IMR-90 (cell line): ENCODE measurements around the gene PATL2. TPM values are rescaled to one million over a fixed set of nuclear protein-coding genes. Genes with fewer than 3 reads are reported as not detected.

Experiments used
- ATAC-seq: fragments of 200-7000 bp; cut with Tn5 transposase; 2 replicates; pipeline ENCODE4 v1.9.1; 2020; ENCODE audit warnings: low read depth, mild to moderate bottlenecking, moderate library complexity
- BruUV-seq: library from RNA; stranded (reverse); fragments of 400-500 nt; replicated peaks from 2 replicates; lab custom pipeline; 2021; lab: Mats Ljungman, UMichigan
- CTCF ChIA-PET: fragments of 300-600 bp; formaldehyde crosslinking; extraction: SDS; loops from one replicate; lab custom pipeline; 2021; ENCODE audit warnings: antibody characterized with exemption; lab: Yijun Ruan, JAX
- POLR2A ChIA-PET: fragments of 300-600 bp; sonication (Branson Sonifier 250); formaldehyde crosslinking; loops from one replicate; lab custom pipeline; 2022; ENCODE audit warnings: antibody characterized with exemption; ENCODE audit not compliant: unreplicated experiment; lab: Charles Lee
- DNase-seq: peaks from one replicate; pipeline ENCODE4 v3.0.0; 2013
- H2AFZ ChIP-seq: replicated peaks from 2 replicates; pipeline ENCODE3; 2013; ENCODE audit warnings: low read length, mild to moderate bottlenecking; ENCODE audit not compliant: poor library complexity
- H2AK5ac ChIP-seq: 2 replicates; pipeline ENCODE4 v1.6.1; 2013; ENCODE audit warnings: low read depth, low read length, inconsistent platforms
- H2AK9ac ChIP-seq: replicated peaks from 2 replicates; pipeline ENCODE3; 2013; ENCODE audit warnings: mild to moderate bottlenecking, low read depth, low read length, moderate library complexity; ENCODE audit not compliant: poor library complexity
- H2BK120ac ChIP-seq: 2 replicates; pipeline ENCODE4 v1.6.1; 2013; ENCODE audit warnings: low read depth, low read length, inconsistent platforms
- H2BK15ac ChIP-seq: 3 replicates; pipeline ENCODE4 v1.6.1; 2013; ENCODE audit warnings: low read depth, low read length, inconsistent platforms
- H2BK20ac ChIP-seq: 2 replicates; pipeline ENCODE4 v1.6.1; 2013; ENCODE audit warnings: low read depth, mild to moderate bottlenecking, inconsistent platforms, low read length, moderate library complexity
- H2BK5ac ChIP-seq: 2 replicates; pipeline ENCODE4 v1.6.1; 2013; ENCODE audit warnings: mild to moderate bottlenecking, low read depth, low read length, inconsistent platforms; ENCODE audit not compliant: poor library complexity, severe bottlenecking
- H3K14ac ChIP-seq: replicated peaks from 2 replicates; pipeline ENCODE4 v1.6.1; 2013; ENCODE audit warnings: low read depth, low read length, inconsistent platforms
- H3K18ac ChIP-seq: 2 replicates; pipeline ENCODE4 v1.6.1; 2013; ENCODE audit warnings: low read depth, low read length, control low read depth
- H3K23ac ChIP-seq: 2 replicates; pipeline ENCODE4 v1.6.1; 2013; ENCODE audit warnings: low read depth, low read length, inconsistent platforms
- H3K27ac ChIP-seq: 2 replicates; pipeline ENCODE4 v1.5.1; 2013; ENCODE audit warnings: mild to moderate bottlenecking, control low read depth, low read length; ENCODE audit not compliant: insufficient read depth
- H3K27me3 ChIP-seq: 2 replicates; pipeline ENCODE4 v1.6.1; 2013; ENCODE audit warnings: low read length; ENCODE audit not compliant: control insufficient read depth, insufficient read depth
- H3K36me3 ChIP-seq: 2 replicates; pipeline ENCODE4 v1.6.1; 2013; ENCODE audit warnings: low read length, mixed read lengths; ENCODE audit not compliant: control insufficient read depth, insufficient read depth
- H3K4ac ChIP-seq: 2 replicates; pipeline ENCODE4 v1.6.1; 2013; ENCODE audit warnings: low read depth, low read length, inconsistent platforms
- H3K4me1 ChIP-seq: 2 replicates; pipeline ENCODE4 v1.6.1; 2013; ENCODE audit warnings: low read length, mixed read lengths; ENCODE audit not compliant: control insufficient read depth, insufficient read depth
- H3K4me2 ChIP-seq: 2 replicates; pipeline ENCODE4 v1.6.1; 2013; ENCODE audit warnings: low read depth, mild to moderate bottlenecking, control low read depth, low read length, moderate library complexity
- H3K4me3 ChIP-seq: 2 replicates; pipeline ENCODE4 v1.5.1; 2013; ENCODE audit warnings: low read depth, mild to moderate bottlenecking, control low read depth, low read length, moderate library complexity; ENCODE audit not compliant: insufficient read depth
- H3K56ac ChIP-seq: 2 replicates; pipeline ENCODE4 v1.6.1; 2013; ENCODE audit warnings: low read length, inconsistent platforms; ENCODE audit not compliant: insufficient read depth; ENCODE audit errors: extremely low read depth
- H3K79me1 ChIP-seq, 2 experiments: 2 replicates each; pipeline ENCODE4 v1.6.1; 2013; ENCODE audit warnings: low read length in 2 of 2, inconsistent platforms in 1 of 2, low read depth in 1 of 2
- H3K9ac ChIP-seq: 2 replicates; pipeline ENCODE4 v1.6.1; 2013; ENCODE audit warnings: low read depth, low read length, control low read depth
- H3K9me1 ChIP-seq: 2 replicates; pipeline ENCODE4 v1.6.1; 2013; ENCODE audit warnings: low read length, inconsistent platforms; ENCODE audit not compliant: insufficient read depth
- H3K9me3 ChIP-seq: 2 replicates; pipeline ENCODE4 v1.6.1; 2013; ENCODE audit warnings: low read length; ENCODE audit not compliant: control insufficient read depth, insufficient read depth
- H4K20me1 ChIP-seq: 2 replicates; pipeline ENCODE4 v1.6.1; 2013; ENCODE audit warnings: low read length, inconsistent platforms; ENCODE audit not compliant: insufficient read depth
- H4K5ac ChIP-seq: 2 replicates; pipeline ENCODE4 v1.6.1; 2013; ENCODE audit warnings: mild to moderate bottlenecking, low read depth, low read length, control low read depth
- H4K8ac ChIP-seq, 2 experiments: 2 replicates each; pipeline ENCODE4 v1.6.1; 2013; ENCODE audit warnings: low read depth in 2 of 2, low read length in 2 of 2, control low read depth in 1 of 2, inconsistent platforms in 1 of 2
- H4K91ac ChIP-seq: 2 replicates; pipeline ENCODE4 v1.6.1; 2013; ENCODE audit warnings: low read depth, low read length, inconsistent platforms; ENCODE audit not compliant: insufficient read depth
- MAFK ChIP-seq: IDR thresholded peaks from 2 replicates; pipeline ENCODE4 v1.6.1; 2012; ENCODE audit warnings: low read depth, low read length, improper control_type of control experiment
- SMC3 ChIP-seq: fragments of 150-350 bp; IDR thresholded peaks from 2 replicates; pipeline ENCODE4 v1.6.1; 2016; ENCODE audit warnings: low read depth, mild to moderate bottlenecking, antibody characterized with exemption, low read length, moderate library complexity
- dilution Hi-C: fragments of 300-500 bp; cut with HindIII; formaldehyde crosslinking; loops from one replicate; pipeline ENCODE4 v1.14.3; 2018; ENCODE audit warnings: low sequenced_read_pairs; ENCODE audit not compliant: unreplicated experiment
- in situ Hi-C: fragments of 300-500 bp; cut with MboI; formaldehyde crosslinking; loops from 3 replicates; pipeline ENCODE4 v1.14.3; 2019; ENCODE audit warnings: low sequenced_read_pairs, inconsistent platforms, mixed read lengths
- intact Hi-C: fragments of 100-400 bp; cut with micrococcal nuclease; formaldehyde crosslinking; loops from 2 replicates; pipeline ENCODE4 v1.10.0; 2022
- polyA plus RNA-seq, 3 experiments: library from polyadenylated mRNA; depleted of rRNA; stranded (reverse); fragments of >200 nt; gene quantifications; 2 replicates each; pipeline ENCODE4 v1.2.3, GENCODE V29; 2012; ENCODE audit warnings: low replicate concordance in 1 of 3
- total RNA-seq: library from RNA; depleted of rRNA; stranded (reverse); fragments of >200 nt; gene quantifications from 2 replicates; pipeline ENCODE4 v1.2.3, GENCODE V29; 2012
- TF ChIP-seq, protein P1 (sequence below): conservative IDR thresholded peaks from 2 replicates; pipeline ENCODE4 v1.5.1; 2012; ENCODE audit warnings: mild to moderate bottlenecking, low read depth, low read length, improper control_type of control experiment

PATL2 gene
- total and polyA plus RNA-seq, 2 of the 4 experiments (the other 2 are of a cell fraction), result 0.10 TPM; not detected in 1

DNA sequence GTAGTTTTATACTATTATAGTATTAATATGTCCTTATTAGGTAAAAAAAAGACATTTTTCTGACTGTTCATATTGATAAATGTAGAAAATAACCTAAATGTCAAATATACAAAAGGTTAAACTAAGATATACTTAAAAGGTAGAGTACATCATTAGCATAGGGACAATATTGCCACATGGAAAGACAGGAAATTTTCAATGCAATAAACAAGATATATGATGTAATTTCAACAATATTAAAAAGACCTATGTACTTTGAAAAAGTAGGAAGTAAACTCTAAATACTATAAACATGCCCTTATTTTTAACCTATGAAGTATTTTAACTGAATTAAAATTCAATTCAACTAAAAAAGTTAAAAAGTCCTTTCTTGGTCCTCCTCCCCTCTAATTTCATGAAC, 49.5 kb downstream of the PATL2 start:
- Histone ChIP-seq H2AK9ac (no peak overlapping the region), H3K9me1 (peaks cover 4% of the 10 kb centered on the region; the same call in 1 of the 2 replicates), H4K8ac (no peak overlapping the region), H3K23ac (no peak overlapping the region), H2BK120ac (no peak overlapping the region), H3K56ac (no peak overlapping the region), H4K91ac (no peak overlapping the region), H2AK5ac (no peak overlapping the region), H3K18ac (no peak overlapping the region), H2BK20ac (no peak overlapping the region), H3K14ac (no peak overlapping the region), H4K5ac (no peak overlapping the region), H4K20me1 (no peaks in the 10 kb centered on the region), H3K36me3 (peaks cover 4% of the 10 kb centered on the region), H3K4me2 (no peak overlapping the region), H3K9ac (no peak overlapping the region), H3K9me3 (no peaks in the 10 kb centered on the region), H2BK15ac (no peak overlapping the region), H2AFZ (no peak overlapping the region), H3K27me3 (no peaks in the 10 kb centered on the region), H3K4me1 (0 out of 2 replicates have a peak, but pooled peaks cover 3% of the 10 kb centered on the region), H2BK5ac (no peak overlapping the region), H3K27ac (no peak overlapping the region), H3K79me1 (peaks cover 15 to 25% of the 10 kb centered on the region in 2 experiments; a peak in 3 of 4 replicates), H3K4ac (no peak overlapping the region), H3K4me3 (no peak overlapping the region)
- dilution Hi-C loops, result no loop called here
- CTCF ChIA-PET, result no interaction called here
- BruUV-seq, result no TSS peak
- in situ Hi-C loops, result no loop called here
- DNase-seq, result no peak
- no peak for TF ChIP-seq MAFK
- TF ChIP-seq, protein P1, sequence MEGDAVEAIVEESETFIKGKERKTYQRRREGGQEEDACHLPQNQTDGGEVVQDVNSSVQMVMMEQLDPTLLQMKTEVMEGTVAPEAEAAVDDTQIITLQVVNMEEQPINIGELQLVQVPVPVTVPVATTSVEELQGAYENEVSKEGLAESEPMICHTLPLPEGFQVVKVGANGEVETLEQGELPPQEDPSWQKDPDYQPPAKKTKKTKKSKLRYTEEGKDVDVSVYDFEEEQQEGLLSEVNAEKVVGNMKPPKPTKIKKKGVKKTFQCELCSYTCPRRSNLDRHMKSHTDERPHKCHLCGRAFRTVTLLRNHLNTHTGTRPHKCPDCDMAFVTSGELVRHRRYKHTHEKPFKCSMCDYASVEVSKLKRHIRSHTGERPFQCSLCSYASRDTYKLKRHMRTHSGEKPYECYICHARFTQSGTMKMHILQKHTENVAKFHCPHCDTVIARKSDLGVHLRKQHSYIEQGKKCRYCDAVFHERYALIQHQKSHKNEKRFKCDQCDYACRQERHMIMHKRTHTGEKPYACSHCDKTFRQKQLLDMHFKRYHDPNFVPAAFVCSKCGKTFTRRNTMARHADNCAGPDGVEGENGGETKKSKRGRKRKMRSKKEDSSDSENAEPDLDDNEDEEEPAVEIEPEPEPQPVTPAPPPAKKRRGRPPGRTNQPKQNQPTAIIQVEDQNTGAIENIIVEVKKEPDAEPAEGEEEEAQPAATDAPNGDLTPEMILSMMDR, result no peak
- TF ChIP-seq SMC3, result no peak
- POLR2A ChIA-PET, result no interaction called here
- intact Hi-C loops, result loop anchor here (5.0 kb wide), 1 partner anchor 376 kb away; no protein-coding TSS in a partner anchor
- no peak for ATAC-seq
